Gastroesophageal sphincter (tissue), 4 donors: Measurements from ENCODE around the gene ARHGAP9. TPM values are rescaled to one million over a fixed set of nuclear protein-coding genes. Genes with fewer than 3 reads are reported as not detected.

Source experiments
- ATAC-seq: fragments of 150-250 bp; one replicate; pipeline ENCODE4 v1.9.1; 2016; ENCODE audit warnings: mild to moderate bottlenecking, moderate library complexity
- H3K27ac ChIP-seq, 4 donors: fragments of 200-600 bp; sonication (generic) in 3 of 4; 1 replicate in 3 of 4; 2 replicates in 1 of 4; pipeline ENCODE4 v1.5.1; 2016 to 2019
- H3K27me3 ChIP-seq: fragments of 200-600 bp; sonication (generic); one replicate; pipeline ENCODE4 v1.5.1; 2019
- H3K36me3 ChIP-seq, 2 donors: fragments of 200-600 bp; sonication (generic); one replicate each; pipeline ENCODE4 v1.5.1; 2019; ENCODE audit warnings: control low read depth in 1 of 2
- H3K4me1 ChIP-seq, 3 donors: fragments of 200-600 bp; sonication (generic); 1 replicate in 2 of 3; 2 replicates in 1 of 3; pipeline ENCODE4 v1.5.1; 2016 to 2019; ENCODE audit warnings: control low read depth in 2 of 3
- H3K4me3 ChIP-seq, 2 donors: fragments of 200-600 bp; sonication (generic); one replicate each; pipeline ENCODE4 v1.5.1; 2019; ENCODE audit warnings: mild to moderate bottlenecking in 1 of 2, moderate library complexity in 1 of 2
- H3K9me3 ChIP-seq, 3 donors: fragments of 200-600 bp; sonication (generic); one replicate each; pipeline ENCODE4 v1.5.1; 2017 to 2019; ENCODE audit warnings: control low read depth in 2 of 3
- EP300 ChIP-seq: sonication (generic); formaldehyde crosslinking; IDR thresholded peaks from one replicate; pipeline ENCODE4 v1.6.1; 2017; ENCODE audit warnings: antibody characterized with exemption, mild to moderate bottlenecking
- POLR2A ChIP-seq, 2 donors: fragments of 450-650 bp; IDR thresholded peaks; one replicate each; pipeline ENCODE4 v1.6.1; 2017; ENCODE audit warnings: antibody characterized with exemption in 2 of 2, mild to moderate bottlenecking in 2 of 2, moderate library complexity in 1 of 2
- POLR2AphosphoS5 ChIP-seq: sonication (generic); formaldehyde crosslinking; IDR thresholded peaks from one replicate; pipeline ENCODE4 v1.6.1; 2017; ENCODE audit warnings: antibody characterized with exemption
- WGBS, 2 donors: methylation state at CpG; one replicate each; pipeline ENCODE4 v1.1.5; 2018; ENCODE audit warnings: low coverage in 1 of 2; 5-methylcytosine and 5-hydroxymethylcytosine counted together
- total RNA-seq, 4 donors: library from RNA; depleted of rRNA; stranded (reverse); fragments of >200 nt; gene quantifications; one replicate each; pipeline ENCODE4 v1.1.0, GENCODE V29; 2016
- TF ChIP-seq, protein P1 (sequence below), 4 experiments: fragments of 200-600 bp in 2 of 4; fragments of 450-650 bp in 2 of 4; sonication (generic) in 1 of 4; IDR thresholded peaks; one replicate each; pipeline ENCODE4 v1.5.1; 2017 to 2019; ENCODE audit warnings: antibody characterized with exemption in 4 of 4, mild to moderate bottlenecking in 2 of 4, moderate library complexity in 2 of 4

The ARHGAP9 gene
- total RNA-seq, 4 donors from 2014 or later = 5.6 to 13.1 (median 8.9) TPM

DNA sequence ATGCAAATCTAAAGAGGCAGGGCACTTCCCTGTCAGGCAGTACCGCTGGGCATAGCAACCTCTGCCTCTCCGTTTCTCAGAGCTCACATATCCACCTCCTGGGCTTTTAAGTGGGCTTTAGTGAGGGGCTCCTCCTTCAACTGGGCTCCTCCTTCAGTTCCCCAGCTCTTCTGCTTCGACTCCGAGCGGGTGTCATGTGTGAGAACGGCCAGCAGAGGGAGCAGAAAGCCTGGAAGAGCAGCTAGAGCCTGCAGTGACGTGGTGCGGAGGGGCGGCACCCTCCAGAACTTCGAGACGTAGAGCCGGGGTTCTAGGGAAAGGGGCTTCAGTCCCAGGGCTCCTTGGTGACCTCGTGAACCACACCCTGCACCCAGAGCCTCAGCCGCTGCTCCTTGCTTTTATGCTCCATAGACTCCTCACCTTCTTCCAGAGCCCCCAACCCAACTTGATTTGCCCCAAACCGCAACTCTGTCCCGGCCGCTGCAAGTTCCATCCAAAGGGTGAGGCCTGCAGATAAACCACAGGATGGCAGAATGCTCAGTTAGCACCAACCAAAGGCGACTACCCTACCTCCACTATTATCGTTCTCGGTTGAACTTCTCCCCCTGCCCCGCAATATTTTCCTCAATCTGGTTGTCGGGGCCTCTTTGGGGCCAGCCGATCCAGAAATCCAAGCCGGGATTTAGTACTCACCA is 20.5 kb downstream of the ARHGAP9 start:
- TF ChIP-seq POLR2A (IDR thresholded peaks at IDR 0.05) (no peak), POLR2AphosphoS5 (no peak), EP300 (no peak)
- TF ChIP-seq, protein P1, sequence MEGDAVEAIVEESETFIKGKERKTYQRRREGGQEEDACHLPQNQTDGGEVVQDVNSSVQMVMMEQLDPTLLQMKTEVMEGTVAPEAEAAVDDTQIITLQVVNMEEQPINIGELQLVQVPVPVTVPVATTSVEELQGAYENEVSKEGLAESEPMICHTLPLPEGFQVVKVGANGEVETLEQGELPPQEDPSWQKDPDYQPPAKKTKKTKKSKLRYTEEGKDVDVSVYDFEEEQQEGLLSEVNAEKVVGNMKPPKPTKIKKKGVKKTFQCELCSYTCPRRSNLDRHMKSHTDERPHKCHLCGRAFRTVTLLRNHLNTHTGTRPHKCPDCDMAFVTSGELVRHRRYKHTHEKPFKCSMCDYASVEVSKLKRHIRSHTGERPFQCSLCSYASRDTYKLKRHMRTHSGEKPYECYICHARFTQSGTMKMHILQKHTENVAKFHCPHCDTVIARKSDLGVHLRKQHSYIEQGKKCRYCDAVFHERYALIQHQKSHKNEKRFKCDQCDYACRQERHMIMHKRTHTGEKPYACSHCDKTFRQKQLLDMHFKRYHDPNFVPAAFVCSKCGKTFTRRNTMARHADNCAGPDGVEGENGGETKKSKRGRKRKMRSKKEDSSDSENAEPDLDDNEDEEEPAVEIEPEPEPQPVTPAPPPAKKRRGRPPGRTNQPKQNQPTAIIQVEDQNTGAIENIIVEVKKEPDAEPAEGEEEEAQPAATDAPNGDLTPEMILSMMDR (IDR thresholded peaks at IDR 0.05) = peak; percentile 86 to 97 (median 96)
- 0% methylated on average over 1 to 9 of the region's 24 CpGs for WGBS, 2 donors
- peak overlapping the region; percentile 68 to 71 for H3K4me3 ChIP-seq
- no peaks in the 10 kb centered on the region for H3K36me3 ChIP-seq
- no peaks in the 10 kb centered on the region for H3K9me3 ChIP-seq
- peak overlapping the region; percentile 18 to 86 (median 82) for H3K27ac ChIP-seq
- peak; percentile 78 for ATAC-seq
- peaks cover 17% of the 10 kb centered on the region for H3K27me3 ChIP-seq
- peaks cover 0 to 44% (median 15%) of the 10 kb centered on the region in 3 donors for H3K4me1 ChIP-seq

DNA sequence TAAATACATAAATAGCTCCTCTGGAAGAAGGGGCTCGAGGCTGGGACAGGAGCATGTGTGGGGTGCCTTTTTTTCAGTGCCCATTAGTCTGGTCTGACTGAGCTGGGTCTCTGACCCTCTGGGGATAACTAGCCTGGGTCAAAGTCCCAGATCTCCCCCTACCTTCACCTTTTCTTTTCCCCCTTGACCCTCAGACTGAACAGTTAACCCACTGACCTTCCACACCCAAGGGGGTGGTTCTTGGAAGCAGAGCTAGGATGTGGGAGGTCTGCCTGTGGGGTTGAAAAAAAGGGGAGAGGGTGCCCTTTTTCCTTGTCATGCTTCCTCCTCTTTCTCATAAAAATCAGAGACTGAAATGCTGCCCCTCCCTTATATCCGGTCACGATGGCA is 21.0 kb downstream of the ARHGAP9 start:
- TF ChIP-seq EP300 (no peak), POLR2AphosphoS5 (no peak)
- TF ChIP-seq, protein P1 (IDR thresholded peaks at IDR 0.05) = no peak
- 35% methylated on average over 3 of the region's 3 CpGs; no CpG with 5 or more reads in 1 of the 2 donors for WGBS, 2 donors
- no peaks in the 10 kb centered on the region for H3K9me3 ChIP-seq
- H3K4me1 ChIP-seq = peaks cover 0 to 44% (median 15%) of the 10 kb centered on the region in 3 donors
- ATAC-seq = no peak
- peaks cover 17% of the 10 kb centered on the region for H3K27me3 ChIP-seq
- no peaks in the 10 kb centered on the region for H3K36me3 ChIP-seq
- peak overlapping the region; percentile 68 to 71 for H3K4me3 ChIP-seq
- peak overlapping the region in 3 of 4 donors; percentile 79 to 86 (median 84) for H3K27ac ChIP-seq

DNA sequence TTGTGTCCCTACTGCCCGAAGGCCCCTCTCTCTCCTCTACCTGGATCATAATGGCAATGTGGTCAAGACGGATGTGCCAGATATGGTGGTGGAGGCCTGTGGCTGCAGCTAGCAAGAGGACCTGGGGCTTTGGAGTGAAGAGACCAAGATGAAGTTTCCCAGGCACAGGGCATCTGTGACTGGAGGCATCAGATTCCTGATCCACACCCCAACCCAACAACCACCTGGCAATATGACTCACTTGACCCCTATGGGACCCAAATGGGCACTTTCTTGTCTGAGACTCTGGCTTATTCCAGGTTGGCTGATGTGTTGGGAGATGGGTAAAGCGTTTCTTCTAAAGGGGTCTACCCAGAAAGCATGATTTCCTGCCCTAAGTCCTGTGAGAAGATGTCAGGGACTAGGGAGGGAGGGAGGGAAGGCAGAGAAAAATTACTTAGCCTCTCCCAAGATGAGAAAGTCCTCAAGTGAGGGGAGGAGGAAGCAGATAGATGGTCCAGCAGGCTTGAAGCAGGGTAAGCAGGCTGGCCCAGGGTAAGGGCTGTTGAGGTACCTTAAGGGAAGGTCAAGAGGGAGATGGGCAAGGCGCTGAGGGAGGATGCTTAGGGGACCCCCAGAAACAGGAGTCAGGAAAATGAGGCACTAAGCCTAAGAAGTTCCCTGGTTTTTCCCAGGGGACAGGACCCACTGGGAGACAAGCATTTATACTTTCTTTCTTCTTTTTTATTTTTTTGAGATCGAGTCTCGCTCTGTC is 22.8 kb downstream of the ARHGAP9 start:
- TF ChIP-seq, protein P1 (IDR thresholded peaks at IDR 0.05) = no peak
- no peak for TF ChIP-seq POLR2AphosphoS5
- no peak for TF ChIP-seq POLR2A (IDR thresholded peaks at IDR 0.05)
- no peak for TF ChIP-seq EP300
- WGBS, 2 donors = 89 to 93% methylated on average over 4 of the region's 6 CpGs
- H3K4me1 ChIP-seq = peaks cover 0 to 44% (median 15%) of the 10 kb centered on the region in 3 donors
- no peak for ATAC-seq
- peaks cover 17% of the 10 kb centered on the region for H3K27me3 ChIP-seq
- no peak overlapping the region for H3K27ac ChIP-seq
- no peak overlapping the region for H3K4me3 ChIP-seq
- no peaks in the 10 kb centered on the region for H3K36me3 ChIP-seq
- H3K9me3 ChIP-seq = no peaks in the 10 kb centered on the region

DNA sequence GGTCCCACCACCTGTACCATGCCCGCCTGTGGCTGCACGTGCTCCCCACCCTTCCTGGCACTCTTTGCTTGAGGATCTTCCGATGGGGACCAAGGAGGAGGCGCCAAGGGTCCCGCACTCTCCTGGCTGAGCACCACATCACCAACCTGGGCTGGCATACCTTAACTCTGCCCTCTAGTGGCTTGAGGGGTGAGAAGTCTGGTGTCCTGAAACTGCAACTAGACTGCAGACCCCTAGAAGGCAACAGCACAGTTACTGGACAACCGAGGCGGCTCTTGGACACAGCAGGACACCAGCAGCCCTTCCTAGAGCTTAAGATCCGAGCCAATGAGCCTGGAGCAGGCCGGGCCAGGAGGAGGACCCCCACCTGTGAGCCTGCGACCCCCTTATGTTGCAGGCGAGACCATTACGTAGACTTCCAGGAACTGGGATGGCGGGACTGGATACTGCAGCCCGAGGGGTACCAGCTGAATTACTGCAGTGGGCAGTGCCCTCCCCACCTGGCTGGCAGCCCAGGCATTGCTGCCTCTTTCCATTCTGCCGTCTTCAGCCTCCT is 23.4 kb downstream of the ARHGAP9 start:
- 12 to 15% methylated on average over 3 to 7 of the region's 15 CpGs for WGBS, 2 donors
- H3K4me3 ChIP-seq = no peak overlapping the region
- H3K36me3 ChIP-seq = no peaks in the 10 kb centered on the region

More for the DNA sequence above, 23.4 kb downstream of the ARHGAP9 start:
- Histone ChIP-seq H3K27me3 (peaks cover 15% of the 10 kb centered on the region), H3K27ac (no peak overlapping the region), H3K9me3 (no peaks in the 10 kb centered on the region), H3K4me1 (peaks cover 0 to 37% (median 14%) of the 10 kb centered on the region in 3 donors)
- no peak for ATAC-seq
- TF ChIP-seq EP300 = no peak
- TF ChIP-seq POLR2A (IDR thresholded peaks at IDR 0.05) = no peak
- no peak for TF ChIP-seq POLR2AphosphoS5
- TF ChIP-seq, protein P1 (IDR thresholded peaks at IDR 0.05) = peak in 2 of 4 experiments; percentile 11 to 43
